ENCODE measurements around the gene MED25.

GRCh38 chr19:49782515-49782914 lies 35.6 kb upstream of the MED25 start:
- TF ChIP-seq POLR2A (IDR thresholded peaks at IDR 0.05; ENCODE audit: low read depth, low read length) (no peak), SPI1 (IDR thresholded peaks at IDR 0.05; ENCODE audit: low read depth, low read length) (no peak), POLR2AphosphoS5 (IDR thresholded peaks at IDR 0.05; ENCODE audit: low read depth, low read length) (no peak), PAX5 (IDR thresholded peaks at IDR 0.05; ENCODE audit: insufficient read depth, low read length, severe bottlenecking) (no peak)
